GM21515 (cell line): ENCODE data around the gene ONECUT3.

Experiments
- ATAC-seq: cut with Tn5 transposase; IDR thresholded peaks from one replicate; pipeline ENCODE4 v1.9.1; 2021; ENCODE audit not compliant: unreplicated experiment

ONECUT3 gene

DNA sequence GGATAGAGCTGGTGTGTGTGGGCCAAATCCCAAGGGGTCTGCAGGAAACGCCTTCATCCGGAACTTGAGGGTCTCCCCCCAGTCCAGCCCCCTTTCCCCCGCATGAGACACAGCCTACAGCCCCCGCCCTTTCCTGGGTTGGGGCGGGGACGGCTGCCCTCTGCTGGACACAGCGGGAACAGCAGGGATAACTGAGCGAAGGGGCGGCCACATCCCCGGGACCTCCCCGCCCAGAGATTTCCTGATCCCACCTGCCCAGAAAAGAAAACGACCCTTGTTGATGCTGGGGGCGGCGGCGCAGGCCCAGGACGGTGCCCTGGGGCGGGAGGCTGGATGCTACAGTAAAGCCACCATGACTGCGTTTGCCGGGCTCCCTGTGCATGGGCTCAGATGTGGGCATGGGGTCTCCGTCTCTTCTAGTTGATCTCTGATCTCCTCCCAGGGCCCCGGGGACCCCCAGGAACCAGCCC lies 14.2 kb downstream of the ONECUT3 start:
- no peak for ATAC-seq

DNA sequence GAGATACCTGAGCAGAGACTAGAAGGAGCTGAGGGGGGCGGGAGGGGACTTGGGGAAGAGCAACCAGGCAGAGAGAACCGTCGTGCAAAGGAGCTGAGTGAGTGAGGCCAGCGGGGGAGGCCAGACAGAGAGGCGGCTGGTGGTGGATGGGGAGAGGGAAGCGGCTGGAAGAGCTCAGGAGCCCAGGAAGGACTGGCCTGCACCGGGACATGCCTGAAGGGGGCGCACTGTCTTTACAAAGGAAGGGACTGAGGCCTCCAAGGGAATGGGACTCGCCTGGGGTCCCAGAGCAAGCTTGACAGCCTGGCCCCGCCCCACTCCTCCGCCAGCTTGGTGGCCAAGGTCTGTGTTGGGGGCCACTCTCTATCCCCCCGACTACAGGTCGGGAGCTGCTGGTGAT lies 14.9 kb downstream of the ONECUT3 start:
- no peak for ATAC-seq

DNA sequence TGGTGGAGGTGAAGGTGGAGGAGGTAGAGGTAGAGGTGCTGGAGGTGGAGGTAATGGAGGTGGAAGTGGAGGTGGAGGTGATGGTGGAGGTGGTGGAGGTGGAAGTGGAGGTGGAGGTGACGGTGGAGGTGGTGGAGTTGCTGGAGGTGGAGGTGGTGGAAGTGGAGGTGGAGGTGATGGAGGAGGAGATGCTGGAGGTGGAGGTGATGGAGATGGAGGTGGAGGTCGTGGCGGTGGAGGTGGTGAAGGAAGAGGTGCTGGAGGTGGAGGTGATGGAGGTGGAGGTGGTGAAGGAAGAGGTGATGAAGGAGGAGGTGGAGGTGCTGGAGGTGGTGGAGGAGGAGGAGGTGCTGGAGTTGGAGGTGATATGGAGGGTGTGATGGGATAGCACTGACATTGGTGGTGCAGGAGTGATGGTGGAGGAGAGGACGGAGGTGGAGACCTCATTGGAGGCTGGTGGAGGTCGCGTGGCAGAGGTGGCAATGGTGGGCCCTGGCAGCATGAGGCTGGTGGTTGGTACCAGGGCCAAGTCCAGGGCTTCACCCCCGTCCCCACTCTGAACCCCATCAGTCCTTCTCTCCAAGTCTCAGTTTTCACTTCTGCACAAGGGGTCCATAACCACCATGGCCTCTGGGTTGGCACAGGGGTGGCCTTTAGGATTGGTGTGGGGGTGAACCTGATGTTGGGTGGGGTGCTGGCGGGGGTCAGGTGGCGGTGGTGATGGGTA lies 15.8 kb downstream of the ONECUT3 start:
- no peak for ATAC-seq

DNA sequence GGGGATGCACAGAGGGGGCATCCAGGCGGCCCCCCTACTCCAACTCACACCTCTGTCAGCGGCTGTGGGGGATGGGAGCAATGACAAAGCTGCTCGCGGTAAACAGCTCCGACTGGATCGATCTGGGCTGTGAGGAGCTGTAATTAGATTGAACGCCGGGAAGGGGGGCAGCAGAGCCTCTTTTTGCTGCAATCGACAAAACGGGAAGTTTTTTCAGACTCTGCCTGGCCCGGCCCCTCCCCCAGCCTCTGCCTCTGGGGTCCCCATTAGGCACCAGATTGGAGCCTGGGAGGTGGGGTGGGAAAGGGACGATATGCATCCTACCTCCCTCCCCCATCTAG lies 16.3 kb downstream of the ONECUT3 start:
- no peak for ATAC-seq

DNA sequence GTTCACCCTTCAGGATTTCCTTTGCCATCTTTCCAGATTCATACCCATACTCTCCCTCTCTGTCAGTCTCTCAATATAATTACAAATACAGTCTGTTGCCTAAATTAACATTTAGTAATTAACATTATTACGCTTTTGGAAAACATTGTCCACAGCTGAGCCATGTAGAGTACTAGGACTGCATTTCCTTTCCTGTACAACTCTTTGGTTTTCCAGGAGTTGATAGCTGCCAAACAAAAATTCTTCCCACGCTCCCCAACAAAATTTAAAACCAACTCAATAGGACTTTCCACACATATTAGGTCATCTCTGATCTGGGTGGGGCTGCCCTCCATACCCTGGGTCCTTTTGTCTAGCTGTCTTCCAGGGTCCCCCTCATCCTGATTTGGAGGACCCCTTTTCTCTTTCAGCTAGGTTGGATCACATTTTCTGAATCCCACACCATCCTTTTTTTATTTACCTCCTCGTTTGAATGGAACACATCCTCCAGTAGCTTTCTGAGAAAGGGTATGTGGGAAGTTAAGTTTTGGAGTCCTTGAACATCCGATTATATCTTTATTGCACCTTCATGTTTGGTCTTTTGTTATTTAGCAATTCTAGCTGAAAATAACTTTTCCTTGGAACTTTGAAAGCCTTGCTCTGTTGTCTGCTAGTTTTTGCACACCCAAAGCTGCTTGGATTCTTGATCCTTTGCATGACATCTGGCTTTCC lies 17.7 kb downstream of the ONECUT3 start:
- no peak for ATAC-seq

DNA sequence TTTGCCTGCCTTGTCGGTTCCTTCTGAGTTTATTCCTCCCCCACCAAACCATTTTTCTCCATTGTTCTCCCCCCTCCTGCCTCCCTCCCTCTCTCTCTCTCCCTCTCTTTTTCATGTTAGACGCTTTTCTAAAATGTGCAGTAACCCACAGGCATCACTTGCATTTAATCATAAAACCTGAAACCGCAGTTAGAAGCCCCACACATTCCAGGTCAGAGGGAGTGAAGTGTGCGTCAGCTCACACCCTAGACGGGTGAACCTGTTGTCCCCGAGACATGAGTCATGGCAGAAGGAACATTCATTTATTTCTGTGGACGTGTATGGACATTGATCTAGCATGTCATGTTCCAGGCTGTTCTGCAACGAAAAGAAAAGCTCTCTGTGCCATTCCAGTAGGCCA lies 19.9 kb downstream of the ONECUT3 start:
- no peak for ATAC-seq

DNA sequence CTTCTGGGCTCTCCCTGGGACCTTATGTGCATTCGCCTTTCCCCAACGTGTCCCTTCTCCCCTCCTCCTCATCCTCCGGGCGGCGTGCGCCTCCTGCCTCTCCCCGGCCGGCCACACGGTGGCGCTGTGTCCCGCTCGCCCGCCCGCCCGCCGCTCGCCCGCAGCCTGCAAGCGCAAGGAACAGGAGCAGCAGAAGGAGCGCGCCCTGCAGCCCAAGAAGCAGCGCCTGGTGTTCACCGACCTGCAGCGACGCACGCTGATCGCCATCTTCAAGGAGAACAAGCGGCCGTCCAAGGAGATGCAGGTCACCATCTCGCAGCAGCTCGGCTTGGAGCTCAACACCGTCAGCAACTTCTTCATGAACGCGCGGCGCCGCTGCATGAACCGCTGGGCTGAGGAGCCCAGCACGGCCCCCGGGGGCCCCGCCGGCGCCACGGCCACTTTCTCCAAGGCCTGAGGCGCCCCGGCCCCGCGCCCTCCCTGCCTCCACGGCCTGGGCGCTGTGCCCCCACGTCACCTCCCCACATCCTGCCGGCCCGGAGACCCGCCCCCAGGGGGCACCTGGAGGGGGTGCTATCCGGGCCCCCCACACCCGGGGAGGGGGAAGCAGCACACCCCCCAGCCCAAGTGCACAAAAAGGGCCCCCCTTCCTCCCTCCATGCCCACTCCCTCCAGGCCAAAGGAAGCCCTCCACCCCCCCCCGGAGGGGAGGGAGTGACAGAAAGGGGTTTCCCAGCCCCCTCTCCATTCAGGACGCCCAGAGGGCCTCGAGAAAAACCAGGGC lies 21.9 kb downstream of the ONECUT3 start:
- no peak for ATAC-seq

DNA sequence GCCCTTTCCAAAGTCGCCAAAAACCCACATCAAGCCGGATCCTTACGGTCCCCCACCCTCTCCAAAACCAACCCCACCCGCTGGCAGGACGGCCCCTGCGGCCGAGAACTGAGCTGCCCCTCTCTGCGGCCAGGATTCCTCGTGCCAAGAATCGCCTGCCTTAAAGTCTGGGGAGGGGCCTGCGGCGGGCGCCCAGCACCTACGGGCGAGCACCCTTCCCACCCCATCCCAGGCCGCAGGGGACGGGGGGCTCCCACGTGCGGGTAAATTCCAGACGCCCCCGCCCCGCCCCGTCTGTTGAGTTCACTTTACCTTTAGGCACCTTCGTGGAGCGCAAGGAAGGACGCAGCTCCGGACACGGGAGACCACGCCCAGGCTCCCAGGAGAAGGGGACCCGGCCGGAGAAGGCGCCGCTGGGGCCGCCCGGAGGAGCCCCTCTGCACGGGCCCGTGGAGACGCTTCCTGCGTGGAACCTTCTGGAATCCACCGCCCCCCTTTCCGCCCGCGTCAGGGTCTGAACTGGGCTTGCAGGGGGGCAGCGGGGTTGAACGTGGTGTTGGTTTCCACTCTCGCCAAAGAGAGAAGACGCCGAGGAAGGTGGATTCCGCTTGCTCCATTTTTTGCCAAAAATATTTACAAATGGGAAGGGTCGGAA lies 22.8 kb downstream of the ONECUT3 start:
- no peak for ATAC-seq

DNA sequence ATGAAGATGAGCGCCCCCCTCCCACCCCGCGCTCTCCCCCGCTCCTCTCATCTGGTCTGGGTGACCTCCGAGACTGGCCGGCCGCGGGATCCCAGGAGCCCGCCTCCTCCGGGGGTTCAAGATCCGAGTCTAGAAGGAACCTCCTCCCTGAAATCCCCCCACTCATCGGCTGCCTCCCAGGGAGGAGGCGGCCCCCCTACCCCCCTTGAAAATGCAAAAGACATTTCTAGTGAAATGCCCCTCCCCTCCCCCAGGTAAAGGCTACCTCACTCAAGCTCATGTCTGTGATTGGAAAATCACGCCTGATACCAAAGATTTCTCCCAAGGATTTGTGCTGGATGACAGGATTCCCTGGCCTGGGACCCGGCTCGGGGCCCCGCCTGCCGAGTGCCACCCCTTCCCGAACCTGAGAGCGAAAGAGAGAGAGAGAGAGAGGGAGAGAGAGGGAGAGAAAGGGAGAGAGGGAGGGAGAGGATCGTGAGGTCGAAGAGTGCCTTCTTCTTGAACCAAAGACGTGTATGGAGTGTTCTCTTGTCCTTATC lies 23.4 kb downstream of the ONECUT3 start:
- no peak for ATAC-seq

DNA sequence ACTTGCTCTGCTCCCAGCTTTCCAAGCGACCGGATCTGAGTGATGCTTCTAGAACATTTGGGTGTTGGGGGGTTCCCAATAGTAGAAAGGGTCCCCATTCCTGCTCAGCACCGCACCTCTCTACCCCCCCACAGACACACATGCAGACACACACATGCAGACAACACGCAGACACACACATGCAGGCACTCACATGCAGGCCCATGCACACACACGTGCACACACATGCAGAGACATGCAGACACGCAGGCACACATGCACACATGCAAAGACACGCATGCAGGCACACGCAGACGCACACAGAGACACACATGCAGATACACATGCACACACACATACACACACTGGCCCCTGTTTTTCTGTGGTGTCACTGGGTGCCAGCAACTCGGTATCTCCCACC lies 23.8 kb downstream of the ONECUT3 start:
- no peak for ATAC-seq

DNA sequence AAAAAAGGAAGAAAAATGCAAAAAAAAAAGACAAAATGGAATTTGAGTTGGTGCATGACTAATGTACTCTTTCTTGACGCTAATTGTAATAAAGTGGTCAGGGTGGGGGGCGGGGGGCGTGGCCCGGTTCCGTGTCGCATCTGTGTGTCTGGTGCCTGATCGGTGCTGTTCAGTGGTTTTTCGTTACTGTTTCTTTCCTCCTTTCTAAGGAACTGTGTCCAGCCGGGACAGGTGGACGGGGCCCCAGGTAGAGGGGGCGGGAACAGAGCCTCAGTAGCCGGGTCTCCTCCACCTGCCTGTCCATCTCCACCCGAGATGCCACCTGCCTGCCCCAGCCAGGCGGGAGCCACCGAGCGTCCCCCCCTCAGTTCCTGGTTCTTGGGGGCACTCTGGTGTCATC lies 26.3 kb downstream of the ONECUT3 start:
- no peak for ATAC-seq

DNA sequence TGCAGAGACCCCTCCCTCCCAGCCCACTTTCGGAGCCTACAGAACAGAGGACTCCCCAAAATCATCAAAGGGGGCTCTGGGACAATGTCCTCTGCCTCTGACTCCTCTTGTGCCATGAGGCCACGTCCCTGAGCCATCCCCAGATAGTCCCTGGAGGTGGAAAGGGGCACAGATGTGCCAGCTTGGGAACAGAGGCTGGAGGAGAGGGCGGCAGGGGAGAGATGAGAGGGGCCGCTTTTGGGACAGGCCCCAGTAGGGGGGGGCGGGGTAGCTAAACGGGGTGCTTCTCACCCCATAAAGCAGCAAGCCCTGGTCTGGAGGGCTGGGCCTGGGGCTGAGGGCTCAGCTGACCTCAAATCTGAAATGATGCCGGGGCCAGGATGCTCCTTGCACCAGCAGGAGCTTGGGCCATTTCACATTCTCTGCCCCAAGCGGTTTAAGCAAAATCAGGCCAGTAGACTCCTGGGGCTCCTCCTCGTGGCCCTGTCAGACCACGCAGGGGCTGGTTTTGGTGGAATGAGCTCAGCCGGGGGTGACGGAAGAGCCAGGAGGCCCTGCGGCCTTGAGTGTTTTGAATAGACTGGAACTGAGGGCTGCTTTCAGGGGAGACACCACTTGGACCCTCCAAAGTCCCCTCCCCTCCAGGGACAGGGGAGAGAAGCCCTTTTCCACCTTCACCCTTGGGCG lies 27.1 kb downstream of the ONECUT3 start:
- no peak for ATAC-seq

DNA sequence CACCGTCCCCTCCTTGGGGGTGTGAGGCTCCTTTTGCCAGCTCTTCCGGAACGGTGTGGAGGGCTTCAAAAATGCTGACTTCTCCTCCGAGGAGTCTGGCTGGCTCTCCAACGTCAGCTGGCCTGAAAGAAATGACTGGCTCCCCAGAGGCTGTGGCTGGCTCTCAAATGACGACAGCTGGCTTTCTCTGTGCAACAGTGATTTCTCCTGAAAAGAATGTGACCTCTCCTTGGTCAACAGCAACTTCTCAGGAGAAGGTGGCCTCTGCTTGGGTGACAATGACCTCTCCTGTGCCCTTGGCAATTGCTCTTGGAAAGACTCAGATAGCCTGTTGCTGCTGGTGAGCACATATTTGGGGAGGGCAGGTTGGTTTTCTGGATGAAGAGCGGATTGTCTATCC lies 29.2 kb downstream of the ONECUT3 start:
- ATAC-seq, result no peak

DNA sequence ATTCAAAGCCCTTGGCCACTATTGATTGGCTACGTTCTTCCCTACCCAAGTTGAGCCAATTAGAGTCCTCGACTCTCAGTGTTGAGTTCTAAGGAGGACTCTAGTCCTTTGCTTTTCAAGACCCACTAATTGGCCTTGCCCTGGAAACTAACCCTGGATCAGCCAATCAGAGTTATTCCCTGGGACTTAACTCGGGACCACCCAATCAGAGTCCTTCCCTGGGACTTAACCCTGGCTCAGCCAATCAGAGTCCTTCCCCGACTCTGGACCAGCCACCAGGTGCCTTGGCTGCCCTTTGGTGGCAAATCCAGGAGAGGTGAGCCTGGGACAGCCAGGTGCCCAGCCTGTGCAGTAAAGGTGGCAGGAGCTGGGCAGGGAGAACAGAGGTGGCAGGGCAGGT lies 30.0 kb downstream of the ONECUT3 start:
- no peak for ATAC-seq

DNA sequence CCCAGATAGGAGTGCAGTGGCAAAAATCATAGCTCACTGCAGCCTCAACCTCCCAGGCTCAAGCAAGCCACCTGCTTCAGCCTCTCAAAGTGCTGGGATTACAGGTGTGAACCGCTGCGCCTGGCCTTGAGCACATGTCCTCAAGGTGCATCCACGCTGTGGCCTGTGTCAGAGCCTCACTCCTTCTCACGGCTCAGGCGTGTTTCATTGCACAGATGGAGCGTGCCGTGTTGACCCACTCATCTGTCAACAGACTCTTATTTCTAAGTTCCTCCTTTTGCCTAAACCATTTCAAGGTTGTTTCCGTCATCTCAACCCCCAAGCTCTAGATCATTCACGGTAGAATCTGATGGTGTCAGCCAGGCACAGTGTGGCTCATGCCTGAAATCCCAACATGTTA lies 30.6 kb downstream of the ONECUT3 start:
- no peak for ATAC-seq

DNA sequence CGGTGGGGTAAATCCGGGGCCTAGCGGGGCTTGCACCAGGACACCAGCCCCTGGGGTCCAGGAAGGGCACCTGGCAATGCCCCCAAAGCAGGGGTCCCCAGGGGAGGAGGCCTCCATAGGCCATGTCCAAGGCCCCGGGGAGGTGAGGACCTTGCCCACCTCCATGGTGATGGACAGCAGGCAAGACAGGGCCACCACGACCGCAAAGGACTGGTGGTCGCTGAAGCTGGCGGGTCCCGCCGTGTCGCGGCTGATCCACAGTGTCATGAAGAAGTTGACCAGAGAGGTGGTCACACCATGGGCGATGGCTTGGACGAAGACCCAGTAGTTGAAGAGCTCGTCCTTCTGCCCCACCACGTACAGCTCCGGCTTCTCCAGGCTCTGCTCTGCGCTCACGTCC lies 32.0 kb downstream of the ONECUT3 start:
- ATAC-seq, result no peak

DNA sequence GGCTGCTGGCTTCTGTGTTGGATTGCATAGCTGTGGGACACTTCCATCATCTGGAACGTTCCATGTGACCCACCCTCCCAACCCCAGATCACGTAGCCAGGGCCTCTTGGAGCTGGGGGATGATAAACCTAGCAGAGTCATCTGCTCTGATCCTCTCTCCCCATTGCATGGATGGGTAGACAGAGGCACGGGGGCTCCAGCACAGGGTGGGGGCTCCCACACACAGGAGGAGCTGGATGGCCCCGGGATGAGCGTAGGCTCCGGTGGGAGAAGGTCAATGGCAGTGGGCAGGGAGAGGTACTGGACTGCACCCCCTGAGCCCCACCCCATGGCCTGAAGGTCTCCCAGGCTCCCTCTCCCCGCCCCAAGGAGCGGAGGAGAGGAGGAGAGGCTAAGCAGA lies 33.4 kb downstream of the ONECUT3 start:
- ATAC-seq, result no peak

DNA sequence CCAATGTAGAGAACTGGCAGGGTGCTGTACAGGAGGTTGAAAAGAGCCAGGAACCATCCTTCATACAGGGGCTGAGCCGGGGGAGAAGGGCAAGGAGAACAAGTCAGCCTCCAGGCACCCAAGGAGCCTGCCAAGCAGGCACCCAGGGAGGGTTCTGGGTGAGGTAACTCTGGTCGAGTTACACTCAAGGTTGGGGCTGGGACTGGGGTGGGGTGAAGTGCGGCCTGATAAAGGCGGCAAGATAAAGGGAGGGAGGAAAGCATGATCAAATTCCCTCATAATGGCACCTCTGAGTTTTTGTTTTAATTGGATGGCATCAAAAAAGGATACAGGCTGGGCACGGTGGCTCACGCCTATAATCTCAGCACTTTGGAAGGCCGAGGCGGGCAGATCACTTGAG lies 33.8 kb downstream of the ONECUT3 start:
- no peak for ATAC-seq

DNA sequence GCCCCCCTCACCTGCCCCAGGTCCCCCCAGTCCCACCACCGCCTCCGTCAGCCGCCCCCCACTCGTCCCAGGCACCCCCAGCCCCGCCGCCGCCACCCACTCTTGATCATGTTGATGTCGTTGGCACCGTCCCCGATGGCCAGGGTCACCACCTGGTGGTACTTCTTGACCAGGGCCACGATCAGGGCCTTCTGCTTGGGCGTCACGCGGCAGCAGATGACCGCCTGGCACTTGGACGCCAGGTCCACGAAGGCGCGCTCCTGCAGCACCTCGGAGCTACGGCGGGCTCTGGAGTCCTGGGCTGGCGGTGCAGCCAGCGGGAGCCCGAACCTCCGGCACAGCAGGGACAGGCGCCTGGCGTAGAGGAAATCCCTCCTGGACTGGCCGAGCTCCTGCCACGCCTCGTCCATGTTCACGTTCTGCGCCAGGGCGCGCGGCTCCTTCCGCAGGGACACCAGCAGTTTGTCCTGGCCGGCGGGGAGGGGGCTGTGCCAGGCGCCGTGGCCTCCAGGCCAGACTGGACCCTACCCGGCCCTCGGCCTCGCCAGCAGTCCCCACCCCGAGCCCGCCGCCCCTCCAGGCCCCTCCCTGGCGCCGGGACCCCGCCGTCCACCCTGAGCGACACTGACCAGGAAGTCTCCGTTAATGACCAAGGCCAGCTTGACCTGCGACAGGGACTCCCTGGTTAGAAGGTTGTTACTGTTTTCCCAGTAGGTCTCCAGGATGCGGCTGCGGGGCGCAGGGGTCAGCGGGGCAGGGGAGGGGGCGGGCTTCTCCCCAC lies 36.1 kb downstream of the ONECUT3 start:
- ATAC-seq, result no peak
